ENCODE measurements around the gene DOCK6. TPM values are rescaled to one million over a fixed set of nuclear protein-coding genes. Genes with fewer than 3 reads are reported as not detected.

Gene DOCK6
- total and polyA plus RNA-seq, 8 donors, result 18.0 to 79.0 (median 30.7) TPM

GRCh38 chr19:11155373-11156120 lies 106.8 kb downstream of the DOCK6 start, which contains the start of gene SPC24:
Gene SPC24 (minus strand): TSS chr19:11155782. CDS start chr19:11155776, 6 bp downstream.
- peak; percentile 87 for FAIRE-seq
- H3K4me3 ChIP-seq, result peak within 1 kb of the TSS; percentile 21 to 68 (median 34)
- WGBS, 2 donors, result 1% methylated on average over 40 to 50 of the region's 50 CpGs
- H3K27me3 ChIP-seq, result no peaks in the 10 kb centered on the region
- peak; percentile 81 to 93 (median 84) for ATAC-seq
- peak within 1 kb of the TSS in 3 of 4 donors; percentile 52 to 64 (median 64) for H3K27ac ChIP-seq
- intact Hi-C loops (cut with DNase I), result no loop called here
- H3K9me3 ChIP-seq, result no peaks in the 10 kb centered on the region
- no peak for TF ChIP-seq CTCF (IDR thresholded peaks at IDR 0.05)
- no peaks in the 10 kb centered on the region for H3K36me3 ChIP-seq
- DNase-seq, result peak; percentile 90 to 97 (median 94)
- peaks cover 0 to 37% (median 31%) of the 10 kb centered on the region in 3 donors for H3K4me1 ChIP-seq

- intact Hi-C loops (cut with DNase I), result no loop called here
- H3K27ac ChIP-seq, result no peak overlapping the region
Observed at GRCh38 chr19:11154683-11155047, 107.7 kb downstream of the DOCK6 start.

GRCh38 chr19:11152318-11153062 lies 109.8 kb downstream of the DOCK6 start:
- H3K27ac ChIP-seq, result peak overlapping the region in 3 of 4 donors; percentile 31 to 75 (median 47)
- no peak for FAIRE-seq
- no peaks in the 10 kb centered on the region for H3K36me3 ChIP-seq
- no peaks in the 10 kb centered on the region for H3K9me3 ChIP-seq
- peaks cover 0 to 26% (median 22%) of the 10 kb centered on the region in 3 donors for H3K4me1 ChIP-seq
- DNase-seq, result peak; percentile 66 to 82 (median 75)
- H3K4me3 ChIP-seq, result no peak overlapping the region
- peak; percentile 31 to 57 (median 51) for ATAC-seq
- TF ChIP-seq CTCF (IDR thresholded peaks at IDR 0.05), result no peak
- no peaks in the 10 kb centered on the region for H3K27me3 ChIP-seq
- intact Hi-C loops (cut with DNase I), result no loop called here
- WGBS, 2 donors, result 53 to 55% methylated on average over 11 of the region's 11 CpGs

More at GRCh38 chr19:11154683-11155047, 107.7 kb downstream of the DOCK6 start:
- ATAC-seq, result no peak
- no peak for DNase-seq
- Histone ChIP-seq H3K9me3 (no peaks in the 10 kb centered on the region), H3K4me1 (peaks cover 0 to 37% (median 31%) of the 10 kb centered on the region in 3 donors), H3K27me3 (no peaks in the 10 kb centered on the region), H3K36me3 (no peaks in the 10 kb centered on the region), H3K4me3 (no peak overlapping the region)
- FAIRE-seq, result no peak
- 31 to 61% methylated on average over 6 of the region's 6 CpGs for WGBS, 2 donors
- TF ChIP-seq CTCF (IDR thresholded peaks at IDR 0.05), result no peak

GRCh38 chr19:11151181-11151580 lies 111.1 kb downstream of the DOCK6 start:
- H3K4me3 ChIP-seq, result no peak overlapping the region
- H3K9me3 ChIP-seq, result no peaks in the 10 kb centered on the region
- 85 to 87% methylated on average over 7 of the region's 7 CpGs for WGBS, 2 donors
- intact Hi-C loops (cut with DNase I), result no loop called here
- DNase-seq (no peak), ATAC-seq (no peak), FAIRE-seq (no peak)
- H3K27ac ChIP-seq, result no peak overlapping the region
- H3K4me1 ChIP-seq, result peaks cover 0 to 17% (median 10%) of the 10 kb centered on the region in 3 donors
- H3K36me3 ChIP-seq, result no peaks in the 10 kb centered on the region
- no peaks in the 10 kb centered on the region for H3K27me3 ChIP-seq
- no peak for TF ChIP-seq CTCF (IDR thresholded peaks at IDR 0.05)

Other genes starting within 250 kb of the DOCK6 start
- 10 to 100 TPM in 5 of 6 donors, 1 to 10 TPM in 1; 8.9 to 43.4 (median 26.5) TPM for gene LDLR, start 173.1 kb downstream of the DOCK6 start, total RNA-seq
- 10 to 100 TPM; 24.7 to 41.2 TPM for gene LDLR, start 173.1 kb downstream of the DOCK6 start, polyA plus RNA-seq
- gene SPC24, start 106.7 kb downstream of the DOCK6 start, total RNA-seq, result 1 to 10 TPM in 1 of 6 donors, under 1 TPM in 5; 0.20 to 1.4 (median 0.55) TPM
- under 1 TPM; 0.47 to 0.72 TPM for gene SPC24, start 106.7 kb downstream of the DOCK6 start, polyA plus RNA-seq
- gene KANK2, start 65.0 kb downstream of the DOCK6 start, total RNA-seq, result 10 to 100 TPM; 19.0 to 44.6 (median 25.5) TPM
- 10 to 100 TPM; 34.7 to 48.7 TPM for gene KANK2, start 65.0 kb downstream of the DOCK6 start, polyA plus RNA-seq
- gene ANGPTL8, start 22.9 kb downstream of the DOCK6 start, total RNA-seq, result 1 to 10 TPM in 2 of 6 donors, not detected in 4; 1.3 to 1.4 TPM
- gene ANGPTL8, start 22.9 kb downstream of the DOCK6 start, polyA plus RNA-seq, result 1 to 10 TPM in 1 of 2 donors, under 1 TPM in 1; 0.38 to 2.2 TPM
- not detected for gene TSPAN16, start 33.6 kb upstream of the DOCK6 start, total RNA-seq
- not detected for gene TSPAN16, start 33.6 kb upstream of the DOCK6 start, polyA plus RNA-seq
- gene RAB3D, start 77.1 kb upstream of the DOCK6 start, total RNA-seq, result 100 to 1,000 TPM in 4 of 6 donors, 10 to 100 TPM in 2; 70.6 to 134 (median 107) TPM
- 10 to 100 TPM; 11.0 to 15.2 TPM for gene RAB3D, start 77.1 kb upstream of the DOCK6 start, polyA plus RNA-seq
- 10 to 100 TPM; 41.4 to 69.2 (median 53.0) TPM for gene TMEM205, start 83.7 kb upstream of the DOCK6 start, total RNA-seq
- gene TMEM205, start 83.7 kb upstream of the DOCK6 start, polyA plus RNA-seq, result 100 to 1,000 TPM in 1 of 2 donors, 10 to 100 TPM in 1; 84.5 to 175 TPM
- 10 to 100 TPM; 11.6 to 21.1 (median 14.1) TPM for gene CCDC159, start 84.0 kb upstream of the DOCK6 start, total RNA-seq
- gene CCDC159, start 84.0 kb upstream of the DOCK6 start, polyA plus RNA-seq, result 100 to 1,000 TPM in 1 of 2 donors, 10 to 100 TPM in 1; 86.6 to 106 TPM
- 10 to 100 TPM in 1 of 6 donors, 1 to 10 TPM in 5; 4.4 to 11.0 (median 7.1) TPM for gene PLPPR2, start 92.9 kb upstream of the DOCK6 start, total RNA-seq
- 10 to 100 TPM; 15.7 to 32.8 TPM for gene PLPPR2, start 92.9 kb upstream of the DOCK6 start, polyA plus RNA-seq
- gene SWSAP1, start 112.1 kb upstream of the DOCK6 start, total RNA-seq, result 1 to 10 TPM in 4 of 6 donors, under 1 TPM in 2; 0.55 to 1.5 (median 1.1) TPM
- 1 to 10 TPM; 1.8 to 2.7 TPM for gene SWSAP1, start 112.1 kb upstream of the DOCK6 start, polyA plus RNA-seq
- gene EPOR, start 121.8 kb upstream of the DOCK6 start, total RNA-seq, result 10 to 100 TPM in 1 of 6 donors, 1 to 10 TPM in 5; 5.4 to 16.3 (median 8.0) TPM
- 10 to 100 TPM; 30.4 to 46.2 TPM for gene EPOR, start 121.8 kb upstream of the DOCK6 start, polyA plus RNA-seq
- gene RGL3, start 156.8 kb upstream of the DOCK6 start, total RNA-seq, result 10 to 100 TPM; 22.3 to 71.1 (median 33.7) TPM
- gene RGL3, start 156.8 kb upstream of the DOCK6 start, polyA plus RNA-seq, result 100 to 1,000 TPM; 152 to 170 TPM
- gene ODAD3, start 172.6 kb upstream of the DOCK6 start, total RNA-seq, result under 1 TPM; 0.13 to 0.44 (median 0.26) TPM
- 1 to 10 TPM in 1 of 2 donors, under 1 TPM in 1; 0.84 to 1.8 TPM for gene ODAD3, start 172.6 kb upstream of the DOCK6 start, polyA plus RNA-seq
- 100 to 1,000 TPM; 132 to 217 (median 175) TPM for gene PRKCSH, start 173.1 kb upstream of the DOCK6 start, total RNA-seq
- gene PRKCSH, start 173.1 kb upstream of the DOCK6 start, polyA plus RNA-seq, result 100 to 1,000 TPM; 114 to 140 TPM
- under 1 TPM in 1 of 6 donors, not detected in 5; 0.15 TPM for gene ELAVL3, start 218.5 kb upstream of the DOCK6 start, total RNA-seq
- under 1 TPM; 0.08 to 0.16 TPM for gene ELAVL3, start 218.5 kb upstream of the DOCK6 start, polyA plus RNA-seq
- gene ZNF653, start 243.3 kb upstream of the DOCK6 start, total RNA-seq, result 1 to 10 TPM; 4.5 to 6.2 (median 5.6) TPM
- gene ZNF653, start 243.3 kb upstream of the DOCK6 start, polyA plus RNA-seq, result 10 to 100 TPM; 21.8 to 25.6 TPM

Measured in pancreas (tissue), 10 donors.